Iris pigment epithelial cell (primary cell): ENCODE measurements around the gene PSEN1.
A peak's percentile ranks its signal among the peaks of the same experiment; 100 is the strongest.
"Not testable (repeated sequence)": the region's sequence is repeated elsewhere in the genome, so short reads cannot be mapped to it uniquely, and the experiment has no call there.

Experiments
- DNase-seq: peaks from one replicate; pipeline ENCODE4 v3.0.0-alpha.2; 2011; ENCODE audit warnings: low read depth

The PSEN1 gene

DNA sequence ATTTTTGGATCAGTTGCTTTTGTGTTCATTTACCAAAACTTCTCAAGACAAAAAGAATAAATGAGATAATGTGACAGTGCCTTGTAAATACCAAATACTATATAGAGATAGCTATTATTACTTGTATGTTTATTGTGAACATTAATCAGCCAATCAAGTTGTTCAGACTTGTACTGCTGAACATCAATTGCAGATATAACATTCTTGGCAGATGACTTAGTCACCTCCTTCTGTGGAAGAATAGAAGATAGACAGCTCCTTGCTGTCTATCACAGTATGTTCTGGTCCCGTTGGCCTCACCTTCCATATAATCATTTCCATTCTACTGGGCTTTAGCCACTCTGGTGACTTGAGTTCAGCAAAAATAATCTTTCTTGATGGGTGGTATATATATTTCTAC is 30.1 kb downstream of the PSEN1 start:
- peak; percentile 35 for DNase-seq

DNA sequence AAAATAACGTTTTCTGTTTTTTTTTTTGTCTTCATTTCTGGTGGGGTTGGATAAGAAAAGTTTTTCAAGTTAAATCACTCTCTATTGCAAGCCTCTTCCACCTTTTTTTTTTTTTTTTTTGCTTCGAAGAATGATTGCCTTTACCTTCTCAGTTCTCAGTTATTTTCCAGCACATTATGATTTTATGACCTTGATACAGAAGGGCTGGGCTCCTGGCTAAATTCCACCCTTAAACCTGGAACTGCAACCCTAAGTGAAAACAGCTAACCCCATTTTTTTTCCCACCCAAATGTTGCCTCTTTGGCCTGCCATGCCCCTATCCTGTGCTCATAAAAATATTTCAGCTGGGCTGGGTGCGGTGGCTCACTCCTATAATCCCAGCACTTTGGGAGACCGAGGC is 31.4 kb downstream of the PSEN1 start:
- DNase-seq: no peak

DNA sequence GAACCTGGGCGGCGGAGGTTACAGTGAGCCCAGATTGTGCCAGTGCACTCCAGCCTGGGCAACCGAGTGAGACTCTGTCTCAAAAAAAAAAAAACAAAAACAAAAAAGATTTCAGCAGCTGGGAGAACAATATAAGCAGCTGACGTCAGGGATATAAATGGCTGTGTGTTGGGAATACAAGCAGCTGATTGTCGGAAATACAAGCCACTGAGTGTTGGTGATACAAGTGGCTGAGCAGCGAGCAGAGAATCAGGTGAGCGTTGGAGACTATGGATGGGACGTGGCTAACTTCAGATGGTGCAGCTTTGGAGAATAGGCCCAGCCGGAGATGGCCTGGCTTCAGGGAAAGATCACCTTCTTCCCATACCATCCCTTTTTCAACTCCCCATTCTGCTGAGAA is 32.0 kb downstream of the PSEN1 start:
- DNase-seq: no peak

DNA sequence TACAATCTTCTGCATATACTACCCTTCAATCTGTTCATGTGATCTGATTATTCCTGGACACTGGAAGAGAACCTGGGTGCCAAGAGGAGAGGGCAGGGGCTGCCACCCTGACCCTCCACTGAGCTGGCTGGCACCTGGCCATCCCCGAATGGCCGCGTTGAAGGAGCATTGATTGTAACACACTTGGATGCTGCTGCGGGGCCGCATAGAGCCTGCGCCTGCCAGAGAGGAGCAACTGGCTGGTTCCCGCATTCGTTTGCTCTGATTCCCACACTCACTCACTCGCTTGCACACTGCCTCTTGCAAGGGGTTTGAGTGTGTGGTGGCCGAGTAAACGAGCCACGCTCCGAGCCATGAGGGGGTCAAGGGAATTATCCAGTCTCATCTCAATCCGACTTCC is 32.4 kb downstream of the PSEN1 start:
- DNase-seq: no peak

DNA sequence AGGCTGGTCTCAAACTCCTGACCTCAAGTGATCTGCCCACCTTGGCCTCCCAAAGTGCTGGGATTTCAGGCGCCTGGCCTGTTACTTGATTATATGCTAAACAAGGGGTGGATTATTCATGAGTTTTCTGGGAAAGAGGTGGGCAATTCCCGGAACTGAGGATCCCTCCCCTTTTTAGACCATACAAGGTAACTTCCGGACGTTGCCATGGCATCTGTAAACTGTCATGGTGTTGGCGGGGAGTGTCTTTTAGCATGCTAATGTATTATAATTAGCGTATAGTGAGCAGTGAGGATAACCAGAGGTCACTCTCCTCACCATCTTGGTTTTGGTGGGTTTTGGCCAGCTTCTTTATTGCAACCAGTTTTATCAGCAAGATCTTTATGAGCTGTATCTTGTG is 33.5 kb downstream of the PSEN1 start:
- DNase-seq: not testable (repeated sequence)

DNA sequence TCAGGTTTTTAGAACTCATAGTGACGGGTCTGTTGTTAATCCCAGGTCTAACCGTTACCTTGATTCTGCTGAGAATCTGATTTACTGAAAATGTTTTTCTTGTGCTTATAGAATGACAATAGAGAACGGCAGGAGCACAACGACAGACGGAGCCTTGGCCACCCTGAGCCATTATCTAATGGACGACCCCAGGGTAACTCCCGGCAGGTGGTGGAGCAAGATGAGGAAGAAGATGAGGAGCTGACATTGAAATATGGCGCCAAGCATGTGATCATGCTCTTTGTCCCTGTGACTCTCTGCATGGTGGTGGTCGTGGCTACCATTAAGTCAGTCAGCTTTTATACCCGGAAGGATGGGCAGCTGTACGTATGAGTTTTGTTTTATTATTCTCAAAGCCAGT is 34.4 kb downstream of the PSEN1 start:
- DNase-seq: no peak

DNA sequence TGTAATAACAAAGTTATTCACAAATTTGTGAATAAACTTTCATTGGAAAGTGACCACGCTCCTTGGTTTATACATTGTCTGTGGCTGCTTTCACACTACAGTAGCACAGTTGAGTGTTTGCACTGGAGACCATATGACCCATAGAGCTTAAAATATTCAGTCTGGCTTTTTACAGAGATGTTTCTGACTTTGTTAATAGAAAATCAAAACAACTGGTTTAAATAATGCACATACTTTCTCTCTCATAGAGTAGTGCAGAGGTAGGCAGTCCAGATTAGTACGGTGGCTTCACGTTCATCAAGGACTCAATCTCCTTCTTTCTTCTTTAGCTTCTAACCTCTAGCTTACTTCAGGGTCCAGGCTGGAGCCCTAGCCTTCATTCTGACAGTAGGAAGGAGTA is 36.2 kb downstream of the PSEN1 start:
- no peak for DNase-seq

DNA sequence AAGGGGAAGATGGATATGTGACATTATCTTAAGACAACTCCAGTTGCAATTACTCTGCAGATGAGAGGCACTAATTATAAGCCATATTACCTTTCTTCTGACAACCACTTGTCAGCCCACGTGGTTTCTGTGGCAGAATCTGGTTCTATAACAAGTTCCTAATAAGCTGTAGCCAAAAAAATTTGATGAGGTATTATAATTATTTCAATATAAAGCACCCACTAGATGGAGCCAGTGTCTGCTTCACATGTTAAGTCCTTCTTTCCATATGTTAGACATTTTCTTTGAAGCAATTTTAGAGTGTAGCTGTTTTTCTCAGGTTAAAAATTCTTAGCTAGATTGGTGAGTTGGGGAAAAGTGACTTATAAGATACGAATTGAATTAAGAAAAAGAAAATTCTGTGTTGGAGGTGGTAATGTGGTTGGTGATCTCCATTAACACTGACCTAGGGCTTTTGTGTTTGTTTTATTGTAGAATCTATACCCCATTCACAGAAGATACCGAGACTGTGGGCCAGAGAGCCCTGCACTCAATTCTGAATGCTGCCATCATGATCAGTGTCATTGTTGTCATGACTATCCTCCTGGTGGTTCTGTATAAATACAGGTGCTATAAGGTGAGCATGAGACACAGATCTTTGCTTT is 36.9 kb downstream of the PSEN1 start:
- DNase-seq: peak; percentile 59

DNA sequence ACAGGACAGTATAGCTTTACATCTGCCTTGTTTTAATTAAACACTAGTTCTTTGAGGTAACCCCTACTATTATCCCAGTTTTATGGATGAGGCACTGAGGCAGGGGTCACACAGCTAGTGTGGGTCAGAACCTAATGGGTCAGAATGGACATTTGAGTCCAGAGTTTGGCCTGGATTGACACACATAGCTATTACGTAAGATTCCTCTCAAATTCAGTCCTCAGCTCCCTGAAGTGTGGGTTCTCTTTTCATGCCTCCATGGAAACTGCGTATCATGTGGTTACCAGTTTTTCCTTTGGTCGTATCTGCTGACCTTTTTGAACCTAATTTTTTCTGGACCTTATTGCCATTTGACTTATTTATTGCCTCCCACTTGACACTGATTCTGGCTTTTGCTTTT is 40.4 kb downstream of the PSEN1 start:
- peak; percentile 37 for DNase-seq

DNA sequence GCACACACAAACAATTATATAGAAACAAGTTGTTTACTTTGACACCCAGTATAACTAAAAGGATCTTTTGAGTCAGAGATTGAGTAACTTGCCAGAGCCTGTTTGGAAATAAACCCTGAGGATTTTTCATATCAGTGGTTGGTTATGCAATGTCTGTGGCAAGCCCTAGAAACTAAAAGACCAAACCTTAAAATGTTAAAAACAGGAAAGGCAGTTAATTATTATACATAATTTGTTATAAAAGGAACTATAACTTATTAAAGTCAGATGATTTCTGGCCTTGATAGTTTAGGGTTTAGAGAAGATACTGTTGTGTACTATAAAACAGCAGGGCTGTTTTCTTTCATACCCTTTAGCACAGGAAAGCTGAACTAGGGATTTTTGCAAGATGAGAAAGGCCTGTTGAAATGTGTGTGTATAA is 44.1 kb downstream of the PSEN1 start:
- DNase-seq: peak; percentile 92

DNA sequence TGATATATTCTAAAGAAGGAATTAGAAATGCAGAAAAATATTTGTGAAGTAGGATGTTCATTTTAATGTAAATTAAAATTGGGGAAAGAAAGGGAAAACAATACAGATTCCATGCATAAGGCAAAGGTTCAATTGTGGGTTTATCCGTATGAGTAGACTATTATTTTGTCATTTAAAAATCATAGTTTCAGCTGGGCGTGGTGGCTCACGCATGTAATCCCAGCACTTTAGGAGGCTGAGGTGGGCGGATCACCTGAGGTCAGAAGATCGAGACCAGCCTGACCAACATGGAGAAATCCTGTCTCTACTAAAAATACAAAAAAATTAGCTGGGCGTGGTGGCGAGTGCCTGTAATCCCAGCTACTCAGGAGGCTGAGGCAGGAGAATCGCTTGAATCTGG is 44.7 kb downstream of the PSEN1 start:
- not testable (repeated sequence) for DNase-seq

DNA sequence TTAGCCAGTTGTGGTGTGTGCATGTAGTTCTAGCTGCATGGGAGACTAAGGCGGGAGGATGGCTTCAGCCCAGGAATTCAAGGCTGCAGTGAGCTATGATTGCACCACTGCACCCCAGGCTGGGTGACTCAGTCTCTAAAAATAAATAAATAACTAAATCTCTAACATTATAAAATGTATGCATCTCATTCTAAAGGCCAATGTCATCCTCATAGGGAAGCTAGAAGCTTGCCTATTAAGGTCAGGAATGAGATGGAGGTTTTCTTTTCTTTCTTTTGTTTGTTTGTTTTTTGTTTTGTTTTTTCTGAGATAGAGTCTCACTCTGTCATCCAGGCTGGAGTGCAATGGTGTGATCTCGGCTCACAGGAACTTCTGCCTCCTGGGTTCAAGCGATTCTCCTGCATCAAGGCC is 52.2 kb downstream of the PSEN1 start:
- peak; percentile 85 for DNase-seq

DNA sequence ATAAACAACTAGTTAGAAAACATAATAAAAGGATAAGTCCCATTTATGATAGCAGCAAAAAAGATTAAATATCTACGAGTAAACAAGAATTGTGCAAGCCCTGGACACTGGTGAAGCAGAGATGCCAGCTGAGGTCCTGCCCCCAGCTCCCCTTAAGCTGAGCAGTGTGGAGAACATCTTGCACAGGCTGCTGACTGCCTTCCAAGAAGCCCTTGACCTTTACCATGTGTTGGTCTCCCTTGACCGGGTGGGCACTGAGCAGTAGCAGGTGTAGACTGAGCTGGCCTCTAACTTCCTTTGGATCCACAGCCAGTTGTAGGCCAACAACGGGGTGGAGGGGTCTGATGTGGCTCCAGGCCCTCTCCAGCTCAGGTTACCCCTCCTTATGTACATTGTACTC is 53.3 kb downstream of the PSEN1 start:
- DNase-seq: no peak

DNA sequence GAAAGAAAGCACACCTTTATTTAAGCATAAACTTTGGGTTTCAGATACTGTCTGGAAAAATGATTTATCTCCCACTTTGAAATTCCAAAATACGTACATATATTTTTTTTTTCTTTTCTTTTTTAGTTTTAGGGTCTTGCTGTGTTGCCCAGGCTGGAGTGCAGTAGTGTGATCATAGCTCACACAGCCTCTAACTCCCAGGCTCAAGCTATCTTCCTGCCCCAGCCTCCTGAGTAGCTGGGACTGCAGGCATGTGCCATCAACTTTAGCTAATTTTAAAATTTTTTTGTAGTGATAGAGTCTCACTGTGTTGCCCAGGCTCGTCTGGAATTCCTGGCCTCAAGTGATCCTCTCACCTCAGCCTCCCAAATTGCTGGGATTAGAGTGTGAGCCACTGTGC is 55.1 kb downstream of the PSEN1 start:
- no peak for DNase-seq

DNA sequence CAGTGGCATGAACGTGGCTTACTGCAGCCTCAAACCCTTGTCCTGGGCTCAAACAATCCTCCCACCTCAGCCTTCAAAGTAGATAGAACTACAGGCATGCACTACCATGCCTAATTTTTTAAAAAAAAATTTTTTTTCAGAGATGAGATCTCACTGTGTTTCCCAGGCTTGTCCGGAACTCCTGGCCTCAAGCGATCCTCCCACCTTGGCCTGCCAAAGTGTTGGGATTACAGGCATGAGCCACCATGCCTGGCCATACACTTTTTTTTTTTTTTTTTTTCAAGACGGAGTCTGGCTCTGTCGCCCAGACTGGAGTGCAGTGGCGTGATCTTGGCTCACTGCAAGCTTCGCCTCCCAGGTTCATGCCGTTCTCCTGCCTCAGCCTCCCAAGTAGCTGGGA is 58.0 kb downstream of the PSEN1 start:
- not testable (repeated sequence) for DNase-seq

DNA sequence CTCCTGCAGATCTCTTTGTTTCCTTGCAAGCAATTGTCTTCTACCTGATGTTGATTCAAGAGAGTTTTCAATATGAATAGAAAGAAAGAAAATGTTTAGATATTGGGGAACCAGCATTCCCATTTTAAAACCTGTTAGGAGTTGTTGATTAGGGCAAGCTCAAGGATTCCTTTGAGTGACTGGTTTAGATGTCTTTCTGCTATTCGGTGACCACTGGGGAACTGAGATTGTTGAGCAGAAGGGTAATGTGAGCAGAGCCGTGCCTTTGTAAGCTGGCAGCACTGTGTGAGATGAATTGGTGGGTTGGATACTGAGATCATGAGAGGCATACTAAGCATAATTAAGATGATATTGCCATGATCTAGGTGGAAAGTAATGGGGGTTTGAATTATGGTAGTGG is 61.9 kb downstream of the PSEN1 start:
- DNase-seq: no peak

DNA sequence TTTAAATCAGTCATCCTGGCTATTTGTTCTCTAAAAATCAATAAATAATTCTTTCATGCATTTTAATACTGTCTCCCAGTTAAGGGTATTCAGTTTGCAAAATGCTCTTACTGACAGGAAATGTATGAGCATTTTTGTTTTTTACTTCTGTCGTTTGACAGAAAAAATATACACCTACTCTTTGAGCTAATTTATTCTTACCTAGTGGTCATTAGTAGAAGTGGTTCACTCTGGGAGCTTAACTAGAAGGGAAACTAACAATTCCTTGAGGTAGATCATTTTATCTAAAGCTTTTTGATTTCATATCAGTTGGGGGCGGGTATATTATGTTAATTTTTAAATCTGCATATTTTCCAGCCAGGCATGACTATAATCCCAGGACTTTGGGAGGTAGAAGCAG is 67.2 kb downstream of the PSEN1 start:
- no peak for DNase-seq

DNA sequence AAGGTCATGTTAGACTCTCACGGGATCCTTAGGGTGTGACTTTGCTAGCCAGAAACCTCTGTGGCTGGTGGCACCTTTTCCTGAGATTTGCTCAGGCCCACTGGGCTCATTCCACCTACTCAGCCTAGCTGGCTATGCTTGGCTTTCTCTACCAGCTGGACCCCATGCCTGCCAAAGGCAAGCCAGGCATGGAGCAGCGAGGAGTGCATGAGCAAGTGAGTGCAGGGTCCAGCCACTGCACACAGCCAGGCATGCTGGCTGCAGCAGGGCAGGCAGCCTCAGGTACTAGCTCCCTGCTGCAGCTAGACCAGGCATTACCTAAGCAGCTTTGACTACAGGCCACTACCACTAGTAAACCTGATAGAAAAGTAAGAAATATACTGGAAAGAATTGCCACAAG is 71.3 kb downstream of the PSEN1 start:
- DNase-seq: no peak

DNA sequence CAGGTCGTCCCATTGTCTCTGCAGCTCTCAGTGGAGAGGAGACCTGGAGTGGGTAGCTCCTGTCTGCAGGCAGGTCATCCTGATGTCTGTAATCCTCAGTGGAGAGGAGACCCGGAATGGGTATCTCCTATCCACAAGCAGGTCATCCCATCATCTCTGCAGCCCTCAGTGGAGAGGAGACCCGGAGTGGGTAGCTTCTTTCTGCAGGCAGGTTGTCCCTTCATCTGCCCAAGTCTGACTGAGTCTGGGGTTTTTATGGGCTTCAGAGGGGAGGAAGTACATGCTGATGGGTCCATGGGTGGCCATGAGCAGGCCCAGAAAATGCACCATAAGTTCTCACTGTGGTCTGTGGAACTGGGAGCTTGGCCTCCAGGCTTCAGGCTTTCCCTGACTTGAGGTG is 72.1 kb downstream of the PSEN1 start:
- DNase-seq: no peak

DNA sequence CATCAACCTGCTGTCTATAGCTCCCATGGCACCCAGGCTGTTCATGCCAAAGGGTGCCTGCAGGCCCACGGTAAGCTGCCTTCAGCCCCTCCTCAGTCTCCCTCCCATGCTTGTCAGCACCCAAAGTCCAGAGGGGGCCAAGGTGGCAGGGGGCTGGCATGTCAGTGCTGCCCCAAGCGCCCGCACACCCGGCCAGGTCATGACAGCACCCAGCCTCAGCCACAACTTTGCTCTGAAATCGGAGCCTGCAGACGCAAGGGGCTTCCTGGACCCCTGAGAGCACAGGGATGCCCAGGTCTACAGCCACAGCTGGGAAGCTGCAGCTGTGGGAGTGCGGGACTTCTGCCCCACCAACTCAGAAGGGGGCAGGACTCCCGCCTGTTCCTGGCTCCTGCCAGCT is 72.5 kb downstream of the PSEN1 start:
- no peak for DNase-seq

DNA sequence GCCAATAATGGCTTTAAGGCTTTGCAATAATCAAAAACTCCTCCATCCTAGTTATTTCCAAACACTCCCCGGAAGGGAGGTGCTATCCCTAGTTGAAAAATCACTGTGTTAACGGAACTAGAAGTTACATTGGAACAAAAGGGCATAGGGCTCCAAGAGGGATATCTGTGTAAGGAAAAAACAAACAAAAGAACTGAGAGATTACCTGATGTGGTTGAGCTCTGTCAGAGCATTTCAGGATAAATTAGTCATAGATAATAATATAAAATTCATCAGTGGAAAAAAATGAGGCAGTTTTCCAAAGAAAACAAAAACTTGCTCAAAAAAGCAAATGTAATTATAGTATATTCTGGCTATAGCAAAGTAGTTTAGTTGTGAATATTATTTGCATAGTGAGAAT is 73.6 kb downstream of the PSEN1 start:
- DNase-seq: peak; percentile 79

DNA sequence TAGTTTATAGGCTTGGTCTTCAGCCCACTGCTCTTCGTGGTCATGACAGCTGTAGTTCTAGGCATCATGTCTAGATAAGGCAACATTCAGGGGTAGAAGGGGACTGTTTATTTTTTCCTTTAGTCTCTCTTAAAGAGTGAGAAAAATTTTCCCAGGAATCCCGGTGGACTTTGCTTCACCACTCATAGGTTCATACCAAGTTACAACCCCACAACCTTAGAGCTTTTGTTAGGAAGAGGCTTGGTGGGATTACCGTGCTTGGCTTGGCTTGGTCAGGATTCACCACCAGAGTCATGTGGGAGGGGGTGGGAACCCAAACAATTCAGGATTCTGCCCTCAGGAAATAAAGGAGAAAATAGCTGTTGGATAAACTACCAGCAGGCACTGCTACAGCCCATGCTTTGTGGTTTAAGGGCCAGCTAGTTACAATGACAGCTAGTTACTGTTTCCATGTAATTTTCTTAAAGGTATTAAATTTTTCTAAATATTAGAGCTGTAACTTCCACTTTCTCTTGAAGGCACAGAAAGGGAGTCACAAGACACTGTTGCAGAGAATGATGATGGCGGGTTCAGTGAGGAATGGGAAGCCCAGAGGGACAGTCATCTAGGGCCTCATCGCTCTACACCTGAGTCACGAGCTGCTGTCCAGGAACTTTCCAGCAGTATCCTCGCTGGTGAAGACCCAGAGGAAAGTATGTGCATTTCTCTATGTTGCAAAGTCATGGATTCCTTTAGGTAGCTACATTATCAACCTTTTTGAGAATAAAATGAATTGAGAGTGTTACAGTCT is 75.1 kb downstream of the PSEN1 start:
- no peak for DNase-seq

DNA sequence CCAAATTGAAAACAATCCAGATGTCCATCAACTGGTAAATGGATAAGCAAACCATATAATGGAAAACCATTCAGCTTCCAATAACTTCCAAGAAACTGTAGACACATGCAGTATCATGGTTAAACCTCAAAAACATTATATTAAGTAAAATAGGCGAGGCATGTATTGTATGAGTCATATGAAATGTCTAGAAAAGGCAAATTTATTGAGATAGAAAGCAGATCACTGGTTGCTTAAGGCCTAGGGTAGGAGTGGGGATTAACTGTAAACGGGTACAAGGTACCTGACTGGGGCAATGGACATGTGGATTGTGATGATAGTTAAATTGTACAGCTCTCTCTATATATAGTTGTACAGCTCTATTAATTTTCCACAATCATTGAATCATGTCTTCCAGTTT is 79.7 kb downstream of the PSEN1 start:
- DNase-seq: no peak

DNA sequence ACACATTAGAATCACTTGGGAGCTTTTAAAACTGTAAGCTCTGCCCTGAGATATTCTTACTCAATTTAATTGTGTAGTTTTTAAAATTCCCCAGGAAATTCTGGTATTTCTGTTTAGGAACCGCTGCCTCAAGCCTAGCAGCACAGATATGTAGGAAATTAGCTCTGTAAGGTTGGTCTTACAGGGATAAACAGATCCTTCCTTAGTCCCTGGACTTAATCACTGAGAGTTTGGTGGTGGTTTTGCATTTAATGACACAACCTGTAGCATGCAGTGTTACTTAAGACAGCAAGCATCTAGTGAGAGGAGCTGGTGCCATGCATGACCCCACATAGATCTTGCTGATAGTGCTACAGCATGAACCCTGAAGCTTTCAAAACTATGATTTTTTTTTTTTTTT is 81.1 kb downstream of the PSEN1 start:
- no peak for DNase-seq
